HCEC 1CT (cell line): Measurements from ENCODE around the gene TICAM1.
A peak's percentile ranks its signal among the peaks of the same experiment; 100 is the strongest.
"Not testable (repeated sequence)": the region's sequence is repeated elsewhere in the genome, so short reads cannot be mapped to it uniquely, and the experiment has no call there.

ENCODE experiments used
- DNase-seq: peaks from one replicate; pipeline ENCODE4 v3.0.0-alpha.2; 2017

The TICAM1 gene

DNA sequence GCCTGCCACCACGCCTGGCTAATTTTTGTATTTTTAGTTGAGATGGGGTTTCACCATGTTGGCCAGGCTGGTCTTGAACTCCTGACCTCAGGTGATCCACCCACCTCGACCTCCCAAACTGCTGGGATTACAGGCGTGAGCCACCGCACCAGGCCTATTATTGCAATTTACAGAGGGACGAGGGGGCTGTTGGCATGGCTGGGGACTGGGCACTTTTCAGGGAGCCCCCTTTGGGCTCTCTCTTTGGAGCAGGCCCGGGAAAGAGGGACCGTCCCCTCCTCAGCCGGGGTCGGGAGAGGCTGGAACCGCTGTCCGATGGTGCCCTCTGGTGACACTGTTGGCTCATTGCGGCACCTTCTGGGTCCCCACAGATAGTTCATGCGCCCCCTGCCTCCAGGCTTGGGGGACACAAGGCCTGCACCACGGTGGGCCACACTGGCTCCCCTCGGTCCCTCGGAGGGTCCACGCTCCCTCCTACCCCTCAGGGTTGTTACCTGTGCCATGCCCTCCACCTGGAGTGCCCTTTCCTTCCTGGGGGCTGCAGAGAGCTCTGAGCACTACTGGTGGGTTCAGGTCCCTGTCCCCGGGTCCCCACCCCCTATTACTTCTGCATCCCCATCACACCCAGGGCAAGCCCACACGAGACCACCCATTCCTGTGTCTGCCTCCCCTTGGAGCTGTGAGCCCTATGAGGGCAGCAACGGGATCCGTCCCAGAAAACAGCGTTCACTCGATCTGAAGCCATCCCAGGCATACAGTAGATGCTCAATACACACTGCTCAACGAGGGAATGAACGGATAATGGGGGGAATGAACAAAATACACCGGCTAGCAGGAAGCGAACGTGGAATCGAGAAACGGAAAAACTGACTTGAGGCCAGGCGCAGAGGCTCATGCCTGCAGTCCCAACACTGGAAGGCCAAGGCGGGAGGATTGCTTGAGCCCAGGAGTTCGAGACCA is 27.5 kb downstream of the TICAM1 start:
- DNase-seq = peak; percentile 15

DNA sequence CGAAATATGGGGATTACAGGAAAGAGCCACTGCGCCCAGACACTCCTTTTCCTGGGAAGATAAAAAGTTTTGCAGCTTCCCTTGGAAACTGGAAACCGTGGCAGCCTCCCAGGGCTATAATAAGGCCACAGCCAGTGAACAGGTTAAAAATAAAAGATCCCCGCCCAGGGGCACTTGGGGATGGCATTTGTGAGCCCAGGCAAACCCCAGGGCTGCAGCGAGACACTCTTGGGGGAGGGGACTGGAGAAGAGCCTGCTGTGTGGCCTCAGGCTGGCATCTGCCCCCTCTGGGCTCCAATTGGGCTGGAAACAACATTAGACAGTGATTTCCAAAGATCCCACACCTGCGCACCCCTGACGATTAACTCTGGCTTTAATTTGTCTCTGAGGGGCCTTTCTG is 28.8 kb downstream of the TICAM1 start:
- DNase-seq = no peak

DNA sequence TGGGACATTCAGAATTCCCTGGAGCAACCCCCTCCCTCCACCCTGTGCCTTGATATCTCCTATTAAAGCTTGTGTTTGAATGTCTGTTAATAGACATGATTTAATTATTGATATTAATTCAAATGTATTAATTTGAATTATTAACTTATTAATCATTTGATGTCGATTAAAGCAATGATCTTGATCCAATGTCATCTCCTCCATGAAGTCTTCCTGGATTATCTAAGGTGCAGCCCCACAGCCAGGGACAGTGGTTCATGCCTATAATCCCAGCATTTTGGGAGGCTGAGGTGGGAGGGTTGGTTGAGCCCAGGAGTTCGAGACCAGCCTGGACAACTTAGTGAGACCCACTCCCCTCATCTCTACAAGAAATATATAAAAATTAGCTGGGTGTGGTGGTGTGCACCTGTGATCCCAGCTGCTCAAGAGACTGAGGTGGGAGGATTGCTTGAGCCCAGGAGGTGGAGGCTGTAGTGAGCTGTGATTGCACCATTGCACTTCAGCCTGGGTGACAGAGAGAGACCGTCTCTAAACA is 30.4 kb downstream of the TICAM1 start:
- no peak for DNase-seq

DNA sequence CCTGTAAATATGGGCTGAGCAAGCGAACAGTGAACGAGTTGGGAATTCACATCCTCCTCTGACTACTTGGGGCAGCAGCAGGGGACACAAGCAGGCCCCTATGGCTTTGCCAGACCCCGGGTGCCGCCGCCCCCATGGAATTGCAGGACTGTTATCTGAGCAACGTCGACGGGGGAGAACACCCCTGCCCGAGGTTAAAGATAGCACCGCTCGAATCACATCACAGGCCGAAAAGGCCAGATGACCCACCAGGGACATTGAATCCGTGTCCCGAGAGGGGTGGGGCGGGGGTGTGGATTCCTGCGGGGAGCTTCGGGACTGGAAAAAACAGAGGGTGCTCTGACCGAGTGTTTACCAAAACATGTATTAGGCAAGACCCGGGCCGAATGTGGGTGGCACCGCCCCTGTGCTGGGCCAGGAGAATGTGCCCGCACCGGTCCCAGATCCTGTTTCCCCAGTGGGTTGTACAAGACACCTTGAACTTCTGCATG is 30.9 kb downstream of the TICAM1 start:
- no peak for DNase-seq

DNA sequence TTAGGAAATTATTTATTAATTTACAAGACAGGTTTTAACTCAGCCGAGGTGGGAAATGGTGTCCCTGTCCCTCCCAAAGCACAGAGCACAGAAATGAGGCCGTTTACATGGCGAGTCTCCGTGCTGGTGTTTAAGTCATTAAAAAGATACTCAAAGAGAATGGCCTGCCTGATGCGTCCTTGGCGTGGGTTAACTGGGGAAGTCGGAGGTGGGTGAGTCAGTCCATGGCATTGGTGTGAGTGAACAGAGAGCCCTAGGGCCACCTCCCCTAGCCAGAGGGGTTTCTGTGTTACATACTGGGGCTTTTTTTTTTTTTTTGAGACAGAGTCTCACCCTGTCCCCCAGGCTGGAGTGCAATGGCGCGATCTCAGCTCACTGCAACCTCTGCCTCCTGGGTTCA is 36.1 kb downstream of the TICAM1 start:
- DNase-seq = no peak

DNA sequence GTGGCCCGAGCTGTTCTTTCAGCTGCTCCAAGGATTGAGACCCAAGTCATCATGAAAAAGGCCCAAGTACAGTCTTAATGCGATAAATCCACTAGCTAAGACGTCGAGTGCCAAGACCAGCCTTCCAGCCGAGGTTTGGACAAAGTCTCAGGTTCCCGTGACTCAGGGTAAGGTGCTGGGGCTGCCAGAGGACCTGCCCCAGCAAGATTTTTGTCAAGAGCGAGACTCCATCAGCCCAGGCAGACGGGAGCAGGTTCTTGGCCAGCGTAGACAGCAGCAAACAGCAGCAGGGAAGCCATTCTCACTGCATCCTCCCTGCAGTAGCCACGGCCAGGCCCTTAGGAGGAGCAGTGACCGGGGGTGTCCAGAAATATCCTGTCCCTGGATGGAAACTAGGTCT is 36.5 kb downstream of the TICAM1 start:
- no peak for DNase-seq

DNA sequence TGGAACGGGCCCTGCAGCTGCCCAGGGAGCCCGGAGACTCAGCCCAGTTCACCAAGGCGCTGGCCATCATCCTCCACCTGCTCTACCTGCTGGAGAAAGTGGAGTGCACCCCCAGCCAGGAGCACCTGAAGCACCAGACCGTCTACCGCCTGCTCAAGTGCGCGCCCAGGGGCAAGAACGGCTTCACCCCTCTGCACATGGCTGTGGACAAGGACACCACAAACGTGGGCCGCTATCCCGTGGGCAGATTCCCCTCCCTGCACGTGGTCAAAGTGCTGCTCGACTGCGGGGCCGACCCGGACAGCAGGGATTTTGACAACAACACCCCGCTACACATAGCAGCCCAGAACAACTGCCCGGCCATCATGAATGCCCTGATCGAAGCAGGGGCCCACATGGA is 38.2 kb downstream of the TICAM1 start:
- DNase-seq = not testable (repeated sequence)

DNA sequence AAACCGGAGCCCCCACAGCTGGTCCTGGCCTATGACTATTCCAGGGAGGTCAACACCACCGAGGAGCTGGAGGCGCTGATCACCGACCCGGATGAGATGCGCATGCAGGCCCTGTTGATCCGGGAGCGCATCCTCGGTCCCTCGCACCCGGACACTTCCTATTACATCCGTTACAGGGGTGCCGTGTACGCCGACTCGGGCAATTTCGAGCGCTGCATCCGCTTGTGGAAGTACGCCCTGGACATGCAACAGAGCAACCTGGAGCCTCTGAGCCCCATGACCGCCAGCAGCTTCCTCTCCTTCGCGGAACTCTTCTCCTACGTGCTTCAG is 38.7 kb downstream of the TICAM1 start:
- DNase-seq = not testable (repeated sequence)

DNA sequence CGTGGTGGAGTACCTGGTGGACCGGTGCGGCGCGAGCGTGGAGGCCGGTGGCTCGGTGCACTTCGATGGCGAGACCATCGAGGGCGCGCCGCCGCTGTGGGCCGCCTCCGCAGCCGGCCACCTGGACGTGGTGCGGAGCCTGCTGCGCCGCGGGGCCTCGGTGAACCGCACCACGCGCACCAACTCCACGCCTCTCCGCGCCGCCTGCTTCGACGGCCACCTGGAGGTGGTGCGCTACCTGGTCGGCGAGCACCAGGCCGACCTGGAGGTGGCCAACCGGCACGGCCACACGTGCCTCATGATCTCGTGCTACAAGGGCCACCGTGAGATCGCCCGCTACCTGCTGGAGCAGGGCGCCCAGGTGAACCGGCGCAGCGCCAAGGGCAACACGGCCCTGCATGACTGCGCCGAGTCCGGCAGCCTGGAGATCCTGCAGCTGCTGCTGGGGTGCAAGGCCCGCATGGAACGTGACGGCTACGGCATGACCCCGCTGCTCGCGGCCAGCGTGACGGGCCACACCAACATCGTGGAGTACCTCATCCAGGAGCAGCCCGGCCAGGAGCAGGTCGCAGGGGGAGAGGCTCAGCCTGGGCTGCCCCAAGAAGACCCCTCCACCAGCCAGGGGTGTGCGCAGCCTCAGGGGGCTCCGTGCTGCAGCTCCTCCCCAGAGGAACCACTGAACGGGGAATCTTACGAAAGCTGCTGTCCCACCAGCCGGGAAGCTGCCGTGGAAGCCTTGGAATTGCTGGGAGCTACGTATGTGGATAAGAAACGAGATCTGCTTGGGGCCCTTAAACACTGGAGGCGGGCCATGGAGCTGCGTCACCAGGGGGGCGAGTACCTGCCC is 39.3 kb downstream of the TICAM1 start:
- not testable (repeated sequence) for DNase-seq

DNA sequence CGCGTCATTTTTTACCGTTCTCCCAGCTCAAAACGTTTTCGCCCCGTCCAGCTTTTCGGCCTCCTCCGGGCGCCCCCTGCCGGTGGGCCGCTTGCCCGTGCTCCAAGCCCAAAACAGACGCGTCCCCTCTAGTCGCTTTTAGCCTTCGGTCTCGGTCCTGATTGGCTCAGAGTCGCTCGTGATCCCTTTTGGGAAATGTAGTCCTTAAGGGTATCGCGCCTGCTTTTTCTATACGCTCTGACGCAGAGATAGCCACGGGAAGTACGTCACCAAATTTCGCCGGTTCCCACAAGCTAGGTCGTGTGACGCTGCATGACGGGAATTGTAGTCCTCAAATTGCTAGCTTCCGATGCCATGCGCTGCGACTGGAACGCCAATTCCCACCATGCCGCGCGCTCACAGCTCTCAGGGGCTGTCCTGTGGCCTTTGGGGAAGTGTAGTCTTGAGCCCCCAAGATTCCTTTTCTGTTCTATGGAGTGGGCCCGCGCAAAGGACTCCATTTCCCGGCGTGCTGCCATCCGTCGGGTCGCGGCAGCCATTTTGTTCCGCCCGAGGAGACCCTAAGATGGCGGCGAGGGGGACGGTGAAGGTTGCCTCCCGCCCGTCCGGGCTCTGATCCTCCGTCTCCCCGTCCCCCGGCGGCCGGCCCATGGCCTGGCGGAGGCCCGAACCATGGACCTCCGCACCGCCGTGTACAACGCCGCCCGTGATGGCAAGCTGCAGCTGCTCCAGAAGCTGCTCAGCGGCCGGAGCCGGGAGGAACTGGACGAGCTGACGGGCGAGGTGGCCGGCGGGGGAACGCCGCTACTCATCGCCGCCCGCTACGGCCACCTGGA is 40.1 kb downstream of the TICAM1 start, which contains the start of gene FEM1A:
Gene FEM1A (plus strand): TSS at position 552 of the 836 bp plus-strand sequence. CDS start 121 bp downstream, at position 673.
- DNase-seq = peak; percentile 100

DNA sequence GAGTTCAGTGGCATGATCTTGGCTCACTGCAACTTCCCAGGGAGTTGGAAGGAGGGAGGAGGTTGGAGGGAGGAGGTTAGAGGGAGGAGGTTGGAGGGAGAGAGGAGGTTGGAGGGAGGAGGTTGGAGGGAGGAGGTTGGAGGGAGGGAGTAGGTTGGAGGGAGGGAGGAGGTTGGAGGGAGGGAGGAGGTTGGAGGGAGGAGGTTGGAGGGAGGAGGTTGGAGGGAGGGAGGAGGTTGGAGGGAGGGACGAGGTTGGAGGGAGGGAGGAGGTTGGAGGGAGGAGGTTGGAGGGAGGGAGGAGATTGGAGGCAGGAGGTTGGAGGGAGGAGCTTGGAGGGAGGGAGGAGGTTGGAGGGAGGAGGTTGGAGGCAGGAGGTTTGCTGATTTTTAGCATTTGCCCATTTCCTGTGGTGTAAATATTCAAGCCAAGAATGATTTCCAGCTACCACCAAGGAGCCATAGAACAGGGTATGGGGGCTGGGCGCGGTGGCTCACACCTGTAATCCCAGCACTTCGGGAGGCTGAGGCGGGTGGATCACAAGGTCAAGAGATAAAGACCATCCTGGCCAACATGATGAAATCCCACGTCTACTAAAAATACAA is 45.0 kb downstream of the TICAM1 start:
- not testable (repeated sequence) for DNase-seq

DNA sequence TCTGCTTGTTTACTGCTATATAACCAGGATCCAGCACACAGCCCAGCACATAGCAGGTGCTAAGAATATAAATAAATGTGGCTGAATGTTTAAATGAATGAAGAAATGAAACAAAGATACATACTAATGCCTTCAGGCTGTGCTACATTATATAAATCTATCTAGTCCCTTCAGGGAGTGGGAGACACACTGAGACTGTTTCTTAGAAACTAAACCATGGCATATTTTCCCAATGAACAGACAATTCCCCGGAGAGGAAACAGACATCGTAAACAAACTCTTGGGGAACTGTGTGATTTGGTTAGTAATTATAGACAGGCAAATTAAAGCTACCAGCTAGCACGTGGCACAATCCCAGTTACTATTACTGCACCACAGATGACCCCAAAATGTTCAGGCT is 49.7 kb downstream of the TICAM1 start:
- DNase-seq = no peak

DNA sequence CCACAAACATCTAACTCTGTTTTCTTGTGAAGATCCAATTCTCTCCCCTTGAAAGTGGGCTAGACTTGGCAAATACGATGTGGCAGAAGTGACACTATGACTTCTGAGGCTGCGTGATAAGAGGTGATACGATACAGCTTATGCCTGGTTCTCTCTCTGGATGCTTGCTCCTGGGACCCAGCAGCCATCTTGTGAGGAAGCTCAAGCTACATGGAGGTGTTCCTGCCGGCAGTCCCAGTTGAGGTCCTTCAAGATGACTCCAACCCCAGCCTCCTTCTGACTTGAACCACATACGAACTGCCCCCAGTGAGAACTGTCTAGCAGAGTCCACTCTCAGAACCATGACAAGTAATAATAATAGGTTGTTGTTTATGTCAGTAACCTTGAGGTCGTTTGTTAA is 50.7 kb downstream of the TICAM1 start:
- DNase-seq = no peak

DNA sequence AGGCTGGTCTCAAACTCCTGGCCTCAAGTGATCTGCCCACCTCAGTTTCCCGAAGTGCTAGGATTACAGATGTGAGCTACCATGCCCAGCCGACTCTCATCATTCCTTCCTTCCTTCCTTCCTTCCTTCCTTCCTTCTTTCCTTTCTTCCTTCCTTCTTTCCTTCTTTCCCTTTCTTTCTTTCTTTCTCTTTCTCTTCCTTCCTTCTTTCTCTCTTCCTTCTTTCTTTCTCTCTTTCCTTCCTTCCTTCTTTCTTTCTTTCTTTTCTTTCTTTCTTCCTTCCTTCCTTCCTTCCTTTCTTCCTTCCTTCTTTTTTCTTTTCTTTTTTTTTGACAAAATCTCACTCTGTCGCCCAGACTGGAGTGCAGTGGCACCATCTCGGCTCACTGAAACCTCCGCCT is 53.4 kb downstream of the TICAM1 start:
- DNase-seq = not testable (repeated sequence)

DNA sequence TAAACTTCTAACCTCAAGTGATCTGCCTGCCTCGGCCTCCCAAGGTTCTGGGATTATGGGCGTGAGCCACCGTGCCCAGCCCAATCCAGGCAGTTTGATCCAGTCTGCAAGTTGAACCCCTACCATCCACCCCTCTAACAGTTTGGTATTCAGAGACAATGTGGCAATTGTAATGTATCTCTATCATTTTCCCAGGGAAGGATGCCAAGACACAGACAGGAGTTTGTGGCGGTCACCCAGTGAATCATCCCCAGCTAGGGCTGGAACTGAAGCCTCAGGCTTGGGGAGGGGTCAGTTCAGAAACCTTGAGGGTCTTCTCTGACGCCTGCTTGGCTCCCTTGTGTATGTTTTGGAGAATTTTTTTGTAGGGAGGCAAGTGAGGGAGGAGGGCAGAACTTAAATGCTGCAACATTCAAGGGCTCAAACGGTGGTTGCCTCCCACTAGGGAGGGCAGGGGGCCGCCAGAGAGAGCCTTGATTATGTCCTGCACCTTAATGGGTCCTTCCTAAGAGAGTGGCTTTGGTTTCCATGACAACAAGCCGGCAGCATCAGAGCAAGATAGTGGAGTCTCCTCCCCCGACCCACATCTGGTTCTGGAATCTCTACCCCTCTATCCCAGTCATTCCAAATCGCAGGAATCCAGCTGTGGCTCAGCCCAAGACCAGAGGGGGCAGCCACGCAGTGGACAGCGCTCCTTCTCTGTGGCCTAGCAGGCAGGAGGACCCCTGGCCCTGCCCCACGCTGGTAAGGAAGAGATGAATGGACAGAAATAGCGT is 54.9 kb downstream of the TICAM1 start:
- no peak for DNase-seq

DNA sequence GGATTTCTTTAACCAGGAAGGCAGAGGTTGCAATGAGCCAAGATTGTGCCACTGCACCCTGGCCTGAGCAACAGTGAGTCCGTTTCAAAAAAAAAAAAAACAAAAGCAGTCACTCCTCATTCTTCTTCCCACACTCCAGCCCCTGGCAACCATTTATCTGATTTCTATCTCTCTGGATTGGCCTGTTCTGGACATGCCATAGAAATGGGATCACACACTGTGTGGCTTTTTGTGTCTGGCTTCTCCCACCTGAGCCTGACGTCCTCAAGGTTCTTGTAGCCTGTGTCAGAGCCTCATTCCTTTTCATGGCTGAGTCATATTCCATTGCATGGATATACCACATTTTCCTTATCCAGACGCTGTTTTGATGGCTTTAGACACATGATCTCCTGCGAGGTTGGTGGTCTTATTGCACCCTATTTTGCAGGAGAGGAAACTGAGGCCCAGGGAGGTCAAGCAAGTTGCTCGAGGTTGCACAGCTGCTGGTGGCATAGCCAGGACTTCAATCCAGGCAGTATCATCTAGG is 55.8 kb downstream of the TICAM1 start:
- DNase-seq = no peak

DNA sequence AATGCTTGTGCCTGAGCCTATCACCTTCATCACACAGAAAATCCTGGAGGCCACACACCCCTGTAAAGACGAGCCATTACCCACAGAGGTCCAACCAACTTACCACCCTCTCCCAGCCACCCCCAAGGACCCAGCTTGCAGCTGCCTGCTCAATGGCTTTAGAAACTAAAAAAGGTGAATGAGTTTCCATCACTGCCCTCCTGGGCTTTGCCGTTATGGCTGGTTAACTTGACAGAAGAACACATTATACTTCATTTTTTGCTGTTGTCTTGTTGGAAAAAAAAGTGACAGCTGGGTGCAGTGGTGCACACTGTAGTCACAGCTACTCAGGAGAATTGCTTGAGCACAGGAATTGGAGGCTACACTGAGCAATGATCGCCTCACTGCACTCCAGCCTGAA is 57.4 kb downstream of the TICAM1 start:
- DNase-seq = no peak

DNA sequence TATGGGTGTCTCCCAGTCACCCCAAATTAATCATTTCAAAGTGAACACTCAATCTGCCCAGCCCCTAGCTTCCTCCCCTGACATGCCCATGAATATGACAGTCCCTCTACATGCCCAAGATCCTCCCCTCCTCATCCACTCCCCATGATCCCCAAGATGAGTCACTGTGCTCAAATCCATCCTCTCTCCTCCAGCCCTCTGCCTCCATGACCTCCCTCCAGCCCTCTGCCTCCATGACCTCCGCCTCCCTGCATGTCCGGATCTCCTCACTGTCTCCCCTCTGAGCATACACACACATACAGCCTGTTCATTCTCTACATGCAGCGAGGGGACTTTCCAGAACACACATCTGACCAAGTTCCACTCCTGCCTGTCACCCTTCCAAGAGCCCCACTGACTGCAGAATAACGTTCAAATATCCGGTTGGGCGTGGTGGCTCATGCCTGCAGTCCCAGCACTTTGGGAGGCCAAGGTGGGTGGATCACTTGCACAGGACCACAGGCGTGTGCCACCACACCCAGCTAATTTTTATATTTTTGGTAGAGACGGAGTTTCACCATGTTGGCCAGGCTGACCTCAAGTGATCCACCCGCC is 58.4 kb downstream of the TICAM1 start:
- DNase-seq = no peak

DNA sequence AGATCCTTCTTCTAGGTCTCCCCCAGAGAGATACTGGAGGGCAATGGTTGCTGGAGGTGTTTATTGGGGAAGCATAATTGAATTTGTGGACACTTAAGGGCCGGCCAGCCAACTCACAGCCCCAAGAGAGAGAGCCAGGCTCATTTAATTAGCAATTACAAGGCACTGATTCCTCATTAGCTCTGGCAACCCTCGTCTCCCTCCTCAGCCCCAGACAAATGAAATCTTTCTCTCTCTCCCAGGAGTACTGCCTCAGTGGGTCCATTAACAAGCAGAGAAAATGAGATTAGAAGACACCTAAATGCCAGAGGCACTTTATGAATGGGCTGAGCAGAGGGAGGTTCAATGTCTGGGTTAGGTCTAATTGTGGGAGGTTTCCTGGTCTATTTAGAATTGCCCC is 58.9 kb downstream of the TICAM1 start:
- DNase-seq = no peak
